Measurements from ENCODE around the gene UBE2H. TPM values are rescaled to one million over a fixed set of nuclear protein-coding genes. Genes with fewer than 3 reads are reported as not detected.
"Not testable (repeated sequence)": the region's sequence is repeated elsewhere in the genome, so short reads cannot be mapped to it uniquely, and the experiment has no call there.

Gene UBE2H
- total RNA-seq, 4 donors from 2014 or later, result 63.2 to 154 (median 101) TPM

DNA sequence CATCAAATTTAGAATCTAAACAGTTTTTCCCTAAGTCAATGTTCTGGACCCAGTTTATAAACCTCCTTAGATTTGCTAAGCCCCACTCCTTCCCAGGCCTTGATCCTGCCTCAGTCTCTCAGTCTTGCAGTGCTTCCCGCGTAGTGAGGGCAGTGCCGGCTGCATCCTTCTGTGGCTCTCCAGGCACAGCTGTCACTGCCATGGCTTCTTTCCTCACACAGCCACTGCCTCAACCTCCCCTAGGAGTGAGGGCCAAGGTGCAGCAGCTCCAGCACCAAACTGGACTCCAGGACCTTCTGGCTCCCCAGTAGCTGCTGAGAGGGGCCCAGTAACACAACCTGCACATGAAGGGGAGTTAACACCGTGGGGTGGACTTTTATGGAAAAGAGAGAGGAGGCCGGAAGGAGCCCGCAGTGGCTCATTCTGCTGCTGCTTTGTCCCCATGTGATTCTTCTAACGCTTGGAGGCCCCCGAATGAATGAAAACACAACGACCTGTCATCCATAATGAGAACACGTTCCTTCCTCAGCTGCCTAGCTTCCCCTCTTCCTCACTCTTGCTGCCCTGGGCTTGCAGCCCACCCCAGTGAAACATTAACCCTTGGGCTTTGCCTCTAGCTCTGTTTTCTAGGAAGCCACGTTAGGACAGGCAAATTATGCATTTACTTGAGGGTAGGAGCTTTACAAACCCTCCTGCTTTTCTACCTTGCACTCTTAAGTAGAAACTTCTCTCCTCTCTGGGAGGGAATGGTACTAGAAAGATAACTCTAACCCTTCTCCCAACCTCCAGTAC is 16.0 kb upstream of the UBE2H start:
- DNase-seq (ENCODE audit: low spot score in 2 of 2), result no peak
- intact Hi-C loops (cut with DNase I; ENCODE audit: low total_unique reads), result no loop called here
- no peak for TF ChIP-seq POLR2A (IDR thresholded peaks at IDR 0.05)
- TF ChIP-seq, protein P1, sequence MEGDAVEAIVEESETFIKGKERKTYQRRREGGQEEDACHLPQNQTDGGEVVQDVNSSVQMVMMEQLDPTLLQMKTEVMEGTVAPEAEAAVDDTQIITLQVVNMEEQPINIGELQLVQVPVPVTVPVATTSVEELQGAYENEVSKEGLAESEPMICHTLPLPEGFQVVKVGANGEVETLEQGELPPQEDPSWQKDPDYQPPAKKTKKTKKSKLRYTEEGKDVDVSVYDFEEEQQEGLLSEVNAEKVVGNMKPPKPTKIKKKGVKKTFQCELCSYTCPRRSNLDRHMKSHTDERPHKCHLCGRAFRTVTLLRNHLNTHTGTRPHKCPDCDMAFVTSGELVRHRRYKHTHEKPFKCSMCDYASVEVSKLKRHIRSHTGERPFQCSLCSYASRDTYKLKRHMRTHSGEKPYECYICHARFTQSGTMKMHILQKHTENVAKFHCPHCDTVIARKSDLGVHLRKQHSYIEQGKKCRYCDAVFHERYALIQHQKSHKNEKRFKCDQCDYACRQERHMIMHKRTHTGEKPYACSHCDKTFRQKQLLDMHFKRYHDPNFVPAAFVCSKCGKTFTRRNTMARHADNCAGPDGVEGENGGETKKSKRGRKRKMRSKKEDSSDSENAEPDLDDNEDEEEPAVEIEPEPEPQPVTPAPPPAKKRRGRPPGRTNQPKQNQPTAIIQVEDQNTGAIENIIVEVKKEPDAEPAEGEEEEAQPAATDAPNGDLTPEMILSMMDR (IDR thresholded peaks at IDR 0.05), result no peak
- H3K4me3 ChIP-seq (ENCODE audit: low read depth, poor library complexity, severe bottlenecking), result no peak overlapping the region
- 82 to 87% methylated on average over 11 of the region's 11 CpGs for WGBS, 2 donors

DNA sequence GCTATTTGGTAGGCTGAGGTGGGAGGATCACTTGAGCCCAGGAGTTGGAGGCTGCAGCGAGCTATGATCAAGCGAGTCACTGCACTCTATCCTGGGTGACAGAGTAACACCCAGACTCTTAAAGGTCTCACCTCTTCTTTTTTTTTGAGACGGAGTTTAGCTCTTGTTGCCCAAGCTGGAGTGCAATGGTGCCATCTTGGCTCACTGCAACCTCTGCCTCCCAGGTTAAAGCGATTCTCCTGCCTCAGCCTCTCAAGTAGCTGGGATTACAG is 7.4 kb upstream of the UBE2H start:
- intact Hi-C loops (cut with DNase I; ENCODE audit: low total_unique reads); H3K4me3 ChIP-seq (ENCODE audit: low read depth, poor library complexity, severe bottlenecking); DNase-seq (ENCODE audit: low spot score in 2 of 2): not testable (repeated sequence)
- WGBS, 2 donors, result 94 to 97% methylated on average over 4 of the region's 4 CpGs

DNA sequence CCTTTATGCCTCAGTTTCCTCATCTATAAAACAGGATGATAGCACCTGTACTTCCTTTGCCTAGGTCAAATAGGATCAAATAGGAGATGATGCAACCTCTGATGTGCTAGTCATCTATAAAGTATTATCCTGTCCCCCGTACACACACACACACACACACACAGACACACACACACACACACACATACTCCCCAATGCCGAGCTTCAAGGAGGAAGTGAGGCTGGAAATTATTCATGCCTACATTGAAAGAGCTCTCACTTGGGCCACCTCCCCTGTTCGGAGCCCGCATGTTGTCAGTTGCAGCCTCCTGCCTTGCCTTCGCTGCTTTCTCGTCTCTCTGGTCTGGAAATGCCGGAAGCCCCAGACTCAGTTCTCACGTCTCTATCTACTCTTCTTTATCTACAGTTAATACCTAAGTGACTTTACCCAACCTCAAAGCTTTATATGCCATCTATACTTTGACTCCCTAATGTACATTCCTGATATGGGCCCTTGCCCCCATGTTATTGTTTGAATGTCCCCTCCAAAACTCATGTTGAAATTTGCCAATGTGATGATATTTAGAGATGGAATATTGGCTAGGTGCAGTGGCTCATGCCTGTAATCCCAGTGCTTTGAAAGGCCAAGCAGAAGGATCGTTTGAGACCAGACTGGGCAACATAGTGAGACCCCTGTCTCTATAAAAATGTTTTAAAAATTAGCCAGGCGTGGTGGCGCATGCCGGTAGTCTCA is 6.9 kb upstream of the UBE2H start:
- no peak overlapping the region for H3K4me3 ChIP-seq (ENCODE audit: low read depth, poor library complexity, severe bottlenecking)

DNA sequence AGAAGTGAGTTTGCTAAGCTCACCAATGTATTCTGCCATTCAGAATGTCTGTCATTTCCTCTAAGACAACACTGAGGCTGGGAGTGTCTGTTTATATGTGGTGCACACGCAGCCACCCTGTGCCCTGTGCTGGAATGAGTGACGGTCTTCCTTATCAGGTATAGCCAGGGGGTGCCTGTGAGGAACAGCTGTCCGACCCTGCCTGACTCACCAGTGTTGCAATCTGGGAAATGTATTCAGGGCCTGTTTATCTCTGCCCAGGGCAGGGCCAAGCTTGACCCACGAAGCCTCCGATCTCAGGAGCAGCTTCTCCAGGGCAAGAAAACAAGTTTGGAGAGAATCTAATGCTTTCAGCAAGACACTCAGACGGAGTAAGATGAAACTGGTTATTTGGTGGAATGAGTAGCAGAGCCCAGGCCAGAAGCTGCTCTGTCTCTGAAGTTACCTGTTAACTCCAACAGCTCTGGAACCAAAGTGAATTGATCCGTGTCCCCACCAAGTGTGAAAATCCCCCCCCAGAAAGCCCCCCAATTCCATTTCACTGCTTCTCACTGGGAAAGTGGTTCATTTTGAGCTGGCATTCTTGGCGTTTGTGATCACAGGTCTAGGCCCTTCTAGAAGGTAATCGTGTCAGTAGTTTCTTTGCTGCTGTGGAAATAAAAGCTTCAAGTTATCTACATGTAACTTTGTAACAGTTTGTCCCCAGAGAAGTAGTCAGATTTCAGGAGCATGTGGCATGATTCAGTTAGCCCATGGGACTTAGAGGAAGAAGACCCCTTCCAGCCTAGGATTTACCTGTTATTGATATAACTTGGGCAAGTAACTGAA is 6.1 kb upstream of the UBE2H start:
- no peak for DNase-seq (ENCODE audit: low spot score in 2 of 2)
- intact Hi-C loops (cut with DNase I; ENCODE audit: low total_unique reads), result no loop called here
- 53 to 59% methylated on average over 9 of the region's 9 CpGs for WGBS, 2 donors
- TF ChIP-seq POLR2A (IDR thresholded peaks at IDR 0.05), result no peak
- TF ChIP-seq, protein P1 (IDR thresholded peaks at IDR 0.05), result no peak
- H3K4me3 ChIP-seq (ENCODE audit: low read depth, poor library complexity, severe bottlenecking), result no peak overlapping the region

More for the DNA sequence above, 6.9 kb upstream of the UBE2H start:
- no peak for DNase-seq (ENCODE audit: low spot score in 2 of 2)
- WGBS, 2 donors, result 83 to 90% methylated on average over 12 of the region's 12 CpGs
- no peak for TF ChIP-seq POLR2A (IDR thresholded peaks at IDR 0.05)
- TF ChIP-seq, protein P1 (IDR thresholded peaks at IDR 0.05), result no peak
- intact Hi-C loops (cut with DNase I; ENCODE audit: low total_unique reads), result no loop called here

DNA sequence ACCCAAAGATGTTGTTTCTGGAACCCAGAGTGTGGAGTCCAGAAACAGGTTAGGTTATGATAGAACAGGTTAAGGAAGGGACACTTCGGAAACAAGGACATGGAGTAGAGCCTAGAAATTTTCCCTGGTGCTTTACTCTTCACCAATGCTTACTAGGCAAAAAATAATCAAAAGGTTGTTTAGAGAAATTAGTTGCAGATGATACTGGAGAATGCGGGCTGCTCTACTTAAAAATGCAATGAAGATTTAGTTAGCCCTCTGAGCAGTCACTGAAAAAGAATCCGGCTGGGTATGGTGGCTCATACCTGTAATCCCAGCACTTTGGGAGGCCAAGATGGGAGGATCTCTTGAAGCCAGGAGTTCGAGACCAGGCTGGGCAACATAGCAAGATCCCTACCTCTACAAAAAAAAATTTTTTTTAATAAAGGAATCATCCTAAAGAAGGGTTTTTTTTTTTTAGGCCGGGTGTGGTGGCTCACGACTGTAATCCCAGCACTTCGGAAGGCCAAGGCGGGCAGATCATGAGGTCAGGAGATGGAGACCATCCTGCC is 3.3 kb upstream of the UBE2H start:
- WGBS, 2 donors, result 69 to 80% methylated on average over 8 of the region's 8 CpGs

More for the DNA sequence above, 3.3 kb upstream of the UBE2H start:
- intact Hi-C loops (cut with DNase I; ENCODE audit: low total_unique reads), result no loop called here
- no peak overlapping the region for H3K4me3 ChIP-seq (ENCODE audit: low read depth, poor library complexity, severe bottlenecking)
- peak in 1 of 2 donors; percentile 34 for DNase-seq (ENCODE audit: low spot score in 2 of 2)
- no peak for TF ChIP-seq POLR2A (IDR thresholded peaks at IDR 0.05)
- TF ChIP-seq, protein P1 (IDR thresholded peaks at IDR 0.05), result no peak
